CD4-positive, alpha-beta T cell treated with Interleukin-6 at 100 ng/mL for 8 hours (primary cell): ENCODE data around the gene UGGT1.

Source experiments
- DNase-seq: peaks from one replicate; pipeline ENCODE4 v3.0.0-alpha.2; 2020; ENCODE audit warnings: mixed read lengths, low spot score

UGGT1 gene

DNA sequence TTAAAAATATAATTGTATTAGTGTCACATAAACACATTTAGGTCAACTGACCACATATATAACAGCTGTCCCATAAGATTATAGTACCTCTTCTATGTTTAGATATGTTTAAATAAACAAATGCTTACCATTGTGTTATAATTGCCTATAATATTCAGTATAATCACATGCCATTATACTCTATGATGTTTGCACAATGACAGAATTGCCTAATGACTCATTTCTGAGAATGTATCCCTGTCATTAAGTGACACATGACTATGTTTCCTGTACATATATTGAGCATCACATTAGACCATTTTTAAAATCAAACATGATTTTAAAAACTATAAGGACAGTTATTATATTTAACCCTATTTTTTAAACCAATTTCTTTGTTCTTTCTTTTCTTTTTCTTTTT lies 137.9 kb downstream of the UGGT1 start:
- DNase-seq = no peak

DNA sequence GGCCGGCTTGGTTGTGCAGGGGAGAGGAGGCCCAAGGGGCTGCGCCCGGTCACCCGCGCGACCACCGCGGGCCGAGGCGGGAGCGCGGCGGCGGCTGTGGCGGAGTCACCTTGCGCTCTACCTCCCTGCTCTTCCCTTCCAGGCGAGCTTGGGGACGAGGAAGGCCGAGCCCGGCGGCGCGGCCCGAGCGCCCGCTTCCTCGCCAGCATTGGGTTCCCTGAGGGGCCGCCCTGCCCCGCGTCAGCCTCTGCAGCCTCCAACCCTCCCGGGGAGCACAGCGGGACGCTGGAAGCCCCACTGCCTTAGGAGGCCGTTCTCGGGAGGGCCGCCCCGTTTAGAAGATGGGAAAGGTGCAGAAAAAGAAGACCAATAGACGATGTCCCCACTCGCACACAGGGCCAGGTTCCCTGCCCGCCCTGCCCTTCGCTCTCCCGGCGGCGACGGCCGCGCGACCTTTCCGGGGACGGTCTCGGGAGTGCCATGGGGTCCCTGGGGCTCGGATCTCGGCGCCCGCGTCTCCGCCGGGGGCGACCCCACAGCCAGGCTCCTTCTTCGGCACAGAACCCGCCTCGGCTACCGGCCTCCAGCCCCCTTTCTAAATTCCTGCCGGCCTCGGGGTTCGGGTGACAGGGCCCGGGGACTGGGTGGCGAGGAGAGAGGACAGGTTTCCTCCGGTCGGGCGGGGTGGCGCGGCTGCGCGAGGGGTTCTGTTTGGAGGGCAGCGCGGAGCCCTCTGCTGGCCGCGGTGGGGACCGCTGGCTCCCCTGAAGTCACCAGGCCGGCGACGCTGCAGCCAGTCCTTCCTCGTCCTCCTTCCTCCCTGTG lies 142.2 kb downstream of the UGGT1 start:
- DNase-seq = peak; percentile 75

GRCh38 chr2:128233790-128234395 lies 142.9 kb downstream of the UGGT1 start:
- DNase-seq = no peak

DNA sequence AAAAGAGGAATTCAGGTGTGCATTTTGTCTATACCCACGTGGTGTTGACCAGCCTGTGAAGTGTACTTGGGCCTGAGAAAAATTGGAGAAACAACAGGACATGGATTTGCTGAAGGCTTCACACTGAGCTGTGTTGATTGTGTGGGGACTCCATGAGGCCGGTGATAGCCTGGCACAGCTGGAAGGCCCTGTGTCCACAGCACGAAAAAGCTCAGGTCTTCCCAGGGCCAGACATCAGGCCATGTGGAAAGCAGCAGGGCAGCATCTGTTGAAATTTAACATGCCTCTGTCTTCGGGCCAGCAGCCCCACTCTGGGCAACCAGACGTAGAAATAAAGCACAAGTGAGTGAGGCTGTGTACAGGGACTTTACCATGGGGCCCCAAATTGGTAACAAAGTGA lies 143.6 kb downstream of the UGGT1 start:
- DNase-seq = no peak

- DNase-seq = no peak
Observed at GRCh38 chr2:128235581-128235980, 144.6 kb downstream of the UGGT1 start.

DNA sequence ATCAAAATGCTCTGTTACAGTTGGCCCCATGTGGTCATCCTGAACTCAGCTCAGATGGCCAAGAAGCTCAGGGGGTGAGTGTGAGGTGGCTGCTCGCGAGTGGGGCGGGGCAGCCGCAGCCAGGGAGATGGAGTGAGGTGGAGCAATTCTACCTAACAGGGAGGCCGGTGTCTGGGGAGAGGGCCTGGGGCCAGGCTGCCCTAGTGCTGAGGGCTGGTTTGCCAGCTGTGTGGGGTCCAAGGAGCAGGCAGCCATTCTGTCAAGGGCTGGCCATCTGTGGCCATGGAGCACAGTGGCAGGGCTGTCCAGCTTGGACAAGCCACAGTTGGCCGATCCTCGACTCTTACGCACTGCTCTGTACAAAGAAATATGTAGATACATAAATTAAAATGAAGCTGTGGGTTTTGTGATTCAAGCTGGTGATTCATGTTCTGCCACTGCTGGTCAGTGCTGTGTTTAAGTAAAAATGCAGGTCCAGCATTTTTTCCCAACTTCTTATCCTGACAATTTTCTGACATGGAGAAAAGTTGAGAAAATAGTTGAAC lies 145.6 kb downstream of the UGGT1 start:
- DNase-seq = no peak

GRCh38 chr2:128237081-128237534 lies 146.1 kb downstream of the UGGT1 start:
- no peak for DNase-seq

- DNase-seq = no peak
Observed at GRCh38 chr2:128237911-128238697, 147.1 kb downstream of the UGGT1 start.

GRCh38 chr2:128241896-128242295 lies 150.9 kb downstream of the UGGT1 start:
- no peak for DNase-seq
